Stimulated activated CD4-positive, alpha-beta T cell treated with anti-CD3 and anti-CD28 coated beads, Interleukin-4, amount 100 ng/mL, for 1 hour (primary cell): ENCODE measurements around the gene EBLN1.
"Not testable (repeated sequence)": the region's sequence is repeated elsewhere in the genome, so short reads cannot be mapped to it uniquely, and the experiment has no call there.

Experiments
- DNase-seq: peaks from one replicate; pipeline ENCODE4 v3.0.0-alpha.2; 2020

Gene EBLN1

GRCh38 chr10:22226599-22226998 is 8.8 kb upstream of the EBLN1 start:
- no peak for DNase-seq

- DNase-seq: peak; percentile 4
These were observed 4.7 kb upstream of the EBLN1 start for GRCh38 chr10:22222236-22223190.

- no peak for DNase-seq
These were observed 1.5 kb upstream of the EBLN1 start for GRCh38 chr10:22219308-22219707.

- DNase-seq: no peak
These were observed 633 bp upstream of the EBLN1 start for GRCh38 chr10:22218448-22218847.

- not testable (repeated sequence) for DNase-seq
These were observed 731 bp downstream of the EBLN1 start for GRCh38 chr10:22217084-22217483.

- DNase-seq: no peak
These were observed 7.5 kb downstream of the EBLN1 start for GRCh38 chr10:22210267-22210666.

GRCh38 chr10:22193945-22194344 is 23.9 kb downstream of the EBLN1 start:
- DNase-seq: no peak

- no peak for DNase-seq
These were observed 32.2 kb downstream of the EBLN1 start for GRCh38 chr10:22185586-22185985.

- DNase-seq: no peak
These were observed 33.9 kb downstream of the EBLN1 start for GRCh38 chr10:22183771-22184461.

- DNase-seq: no peak
These were observed 37.1 kb downstream of the EBLN1 start for GRCh38 chr10:22180724-22181123.

- DNase-seq: no peak
These were observed 43.4 kb downstream of the EBLN1 start for GRCh38 chr10:22174442-22174841.

GRCh38 chr10:22171131-22171530 is 46.7 kb downstream of the EBLN1 start:
- DNase-seq: no peak

- no peak for DNase-seq
These were observed 47.2 kb downstream of the EBLN1 start for GRCh38 chr10:22170582-22170981.

- no peak for DNase-seq
These were observed 57.8 kb downstream of the EBLN1 start for GRCh38 chr10:22159979-22160378.

GRCh38 chr10:22159180-22159579 is 58.6 kb downstream of the EBLN1 start:
- DNase-seq: no peak
